Sigmoid colon (tissue), 4 donors: ENCODE data around the gene PLCD3.

Source experiments
- EP300 ChIP-seq, 4 donors: sonication (generic); formaldehyde crosslinking; IDR thresholded peaks; one replicate each; pipeline ENCODE4 v1.6.1; 2017; ENCODE audit warnings: antibody characterized with exemption in 4 of 4
- POLR2A ChIP-seq, 2 donors: fragments of 450-650 bp; IDR thresholded peaks; one replicate each; pipeline ENCODE4 v1.6.1; 2016; ENCODE audit warnings: antibody characterized with exemption in 2 of 2, mild to moderate bottlenecking in 2 of 2, moderate library complexity in 2 of 2
- POLR2AphosphoS5 ChIP-seq, 4 donors: sonication (generic); formaldehyde crosslinking; IDR thresholded peaks; one replicate each; pipeline ENCODE4 v1.6.1; 2017; ENCODE audit warnings: antibody characterized with exemption in 4 of 4
- TF ChIP-seq, protein P1 (sequence below), 4 experiments: fragments of 450-650 bp in 3 of 4; fragments of 200-600 bp in 1 of 4; IDR thresholded peaks; one replicate each; pipeline ENCODE4 v1.5.1; 2016 to 2019; ENCODE audit warnings: antibody characterized with exemption in 4 of 4, mild to moderate bottlenecking in 3 of 4, moderate library complexity in 2 of 4

DNA sequence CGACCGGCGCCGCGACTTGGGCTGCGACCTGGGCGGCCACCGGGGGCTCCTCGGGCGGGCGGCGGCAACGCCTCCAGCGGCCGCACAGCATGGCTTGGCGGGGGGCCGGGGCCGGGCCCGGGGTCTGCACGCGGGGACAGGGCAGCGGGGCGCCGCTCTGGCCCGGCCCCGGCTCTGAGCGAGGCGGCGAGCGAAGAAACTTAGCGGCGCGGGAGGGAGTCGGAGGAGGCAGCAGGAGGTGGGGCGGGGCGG, at the start of gene PLCD3:
- TF ChIP-seq, protein P1, sequence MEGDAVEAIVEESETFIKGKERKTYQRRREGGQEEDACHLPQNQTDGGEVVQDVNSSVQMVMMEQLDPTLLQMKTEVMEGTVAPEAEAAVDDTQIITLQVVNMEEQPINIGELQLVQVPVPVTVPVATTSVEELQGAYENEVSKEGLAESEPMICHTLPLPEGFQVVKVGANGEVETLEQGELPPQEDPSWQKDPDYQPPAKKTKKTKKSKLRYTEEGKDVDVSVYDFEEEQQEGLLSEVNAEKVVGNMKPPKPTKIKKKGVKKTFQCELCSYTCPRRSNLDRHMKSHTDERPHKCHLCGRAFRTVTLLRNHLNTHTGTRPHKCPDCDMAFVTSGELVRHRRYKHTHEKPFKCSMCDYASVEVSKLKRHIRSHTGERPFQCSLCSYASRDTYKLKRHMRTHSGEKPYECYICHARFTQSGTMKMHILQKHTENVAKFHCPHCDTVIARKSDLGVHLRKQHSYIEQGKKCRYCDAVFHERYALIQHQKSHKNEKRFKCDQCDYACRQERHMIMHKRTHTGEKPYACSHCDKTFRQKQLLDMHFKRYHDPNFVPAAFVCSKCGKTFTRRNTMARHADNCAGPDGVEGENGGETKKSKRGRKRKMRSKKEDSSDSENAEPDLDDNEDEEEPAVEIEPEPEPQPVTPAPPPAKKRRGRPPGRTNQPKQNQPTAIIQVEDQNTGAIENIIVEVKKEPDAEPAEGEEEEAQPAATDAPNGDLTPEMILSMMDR (IDR thresholded peaks at IDR 0.05): no peak
- TF ChIP-seq POLR2A (IDR thresholded peaks at IDR 0.05) (no peak), POLR2AphosphoS5 (IDR thresholded peaks at IDR 0.05) (no peak), EP300 (IDR thresholded peaks at IDR 0.05) (no peak)
